K562 (cell line): ENCODE results near the gene NR5A1. TPM values are rescaled to one million over a fixed set of nuclear protein-coding genes. Genes with fewer than 3 reads are reported as not detected.

ENCODE experiments used
- ATAC-seq: fragments of 200-7000 bp; cut with Tn5 transposase; 3 replicates; pipeline ENCODE4 v1.9.1; 2020; ENCODE audit warnings: moderate library complexity
- BruUV-seq: library from RNA; stranded (reverse); fragments of 400-500 nt; replicated peaks from 2 replicates; lab custom pipeline; 2021; lab: Mats Ljungman, UMichigan
- CTCF ChIA-PET: fragments of 300-600 bp; formaldehyde crosslinking; extraction: SDS; loops from one replicate; lab custom pipeline; 2021; ENCODE audit warnings: low intra/inter-chr PET ratio; lab: Yijun Ruan, JAX
- POLR2A ChIA-PET: fragments of 300-600, 350-650 bp; sonication (Branson Sonifier 250); formaldehyde crosslinking; extraction: SDS; loops from one replicate; lab custom pipeline; 2021; ENCODE audit warnings: antibody characterized with exemption, inconsistent platforms; lab: Yijun Ruan, JAX
- DNase-seq, 4 experiments: peaks; one replicate each; pipeline versions ENCODE4 v3.0.0 to v3.0.0-alpha.2; 2011 to 2018; ENCODE audit warnings: low spot score in 3 of 4, mixed read lengths in 3 of 4; ENCODE audit errors: extremely low read depth in 1 of 4
- FAIRE-seq: peaks from 2 replicates; lab custom pipeline; 2011; peaks lifted over from hg19 to GRCh38; lab: Jason Lieb, UNC
- H2AFZ ChIP-seq: 2 replicates; pipeline ENCODE4 v1.6.0; 2011; ENCODE audit warnings: low read depth, low read length, control low read depth, inconsistent platforms
- H3K27ac ChIP-seq: fragments of 200-600 bp; 3 replicates; pipeline ENCODE4 v1.8.0; 2011; ENCODE audit warnings: low read depth, mild to moderate bottlenecking, control low read depth, inconsistent platforms, low read length, moderate library complexity, mixed read lengths; ENCODE audit errors: extremely low read depth
- H3K27me3 ChIP-seq, 2 experiments: fragments of 300-600 bp in 1 of 2; 2 replicates in 1 of 2; 3 replicates in 1 of 2; pipeline versions ENCODE4 v1.6.0 to v1.8.0; 2011; ENCODE audit warnings: inconsistent platforms in 2 of 2, low read length in 2 of 2, mild to moderate bottlenecking in 1 of 2, mixed read lengths in 1 of 2, moderate library complexity in 1 of 2; ENCODE audit not compliant: control insufficient read depth in 2 of 2, insufficient read depth in 2 of 2
- H3K36me3 ChIP-seq: fragments of 300-600 bp; 3 replicates; pipeline ENCODE4 v1.8.0; 2011; ENCODE audit warnings: mild to moderate bottlenecking, low read length, inconsistent platforms; ENCODE audit not compliant: control insufficient read depth, insufficient read depth
- H3K4me1 ChIP-seq, 2 experiments: fragments of 200-600 bp in 1 of 2; replicated peaks in 1 of 2; 2 replicates in 1 of 2; 3 replicates in 1 of 2; pipeline versions ENCODE4 v1.5.1 to v1.8.0; 2011; ENCODE audit warnings: inconsistent platforms in 2 of 2, low read length in 2 of 2, mild to moderate bottlenecking in 1 of 2, mixed read lengths in 1 of 2, moderate library complexity in 1 of 2; ENCODE audit not compliant: control insufficient read depth in 2 of 2, insufficient read depth in 2 of 2
- H3K4me2 ChIP-seq: 2 replicates; pipeline ENCODE4 v1.6.1; 2011; ENCODE audit warnings: low read length, control low read depth, inconsistent platforms, mixed read lengths; ENCODE audit not compliant: insufficient read depth
- H3K4me3 ChIP-seq: fragments of 200-600 bp; sonication (generic), shearing (Covaris generic); 2 replicates; pipeline ENCODE4 v1.5.1; 2016; ENCODE audit warnings: control low read depth, inconsistent platforms
- H3K79me2 ChIP-seq: fragments of 200-600 bp; 3 replicates; pipeline ENCODE4 v1.8.0; 2011; ENCODE audit warnings: low read length, inconsistent platforms; ENCODE audit not compliant: control insufficient read depth, insufficient read depth
- H3K9ac ChIP-seq, 2 experiments: 2 replicates each; pipeline versions ENCODE4 v1.6.0 to v1.6.1; 2011; ENCODE audit warnings: low read depth in 2 of 2, low read length in 2 of 2, control low read depth in 1 of 2, inconsistent platforms in 1 of 2, mild to moderate bottlenecking in 1 of 2, mixed read lengths in 1 of 2; ENCODE audit not compliant: insufficient read depth in 1 of 2
- H3K9me1 ChIP-seq: one replicate; pipeline ENCODE4 v1.6.0; 2011; ENCODE audit warnings: inconsistent platforms, mild to moderate bottlenecking, low read length, moderate library complexity; ENCODE audit not compliant: control insufficient read depth, insufficient read depth
- H3K9me3 ChIP-seq: replicated peaks from 2 replicates; pipeline ENCODE4 v1.5.1; 2011; ENCODE audit warnings: low read depth, low read length, inconsistent platforms; ENCODE audit not compliant: control insufficient read depth, insufficient read depth
- H4K20me1 ChIP-seq: replicated peaks from 2 replicates; pipeline ENCODE4 v1.6.1; 2011; ENCODE audit warnings: low read length, inconsistent platforms, mixed read lengths; ENCODE audit not compliant: control insufficient read depth, insufficient read depth
- AFF4 ChIP-seq: sonication (generic); formaldehyde crosslinking; IDR thresholded peaks from 2 replicates; pipeline ENCODE4 v1.8.0; 2023; ENCODE audit warnings: mild to moderate bottlenecking, missing genetic modification reagents
- GATA2 ChIP-seq: sonication (generic); formaldehyde crosslinking; IDR thresholded peaks from 2 replicates; pipeline ENCODE4 v1.4.0; 2020; ENCODE audit warnings: mild to moderate bottlenecking, missing genetic modification reagents
- HNRNPK ChIP-seq: fragments of 200-400 bp; formaldehyde crosslinking; IDR thresholded peaks from one replicate; pipeline ENCODE4 v1.6.1; 2018; ENCODE audit warnings: mild to moderate bottlenecking, low read depth, low read length; ENCODE audit not compliant: poor library complexity, severe bottlenecking
- IRF9 ChIP-seq: fragments of 450-650 bp; IDR thresholded peaks from 2 replicates; pipeline ENCODE4 v1.6.1; 2016; ENCODE audit warnings: missing biosample characterization, missing genetic modification characterization
- MEF2A ChIP-seq: IDR thresholded peaks from 2 replicates; pipeline ENCODE4 v1.6.1; 2011; ENCODE audit warnings: low read depth, mild to moderate bottlenecking, low read length, moderate library complexity; ENCODE audit not compliant: control insufficient read depth
- NFIX ChIP-seq: fragments of 250-450 bp; sonication (Bioruptor Pico); IDR thresholded peaks from 2 replicates; pipeline ENCODE4 v1.4.0; 2020; ENCODE audit warnings: low read depth, mild to moderate bottlenecking, moderate library complexity
- PKNOX1 ChIP-seq: fragments of 450-650 bp; IDR thresholded peaks from 2 replicates; pipeline ENCODE4 v1.6.1; 2016
- RAD21 ChIP-seq, 2 experiments: fragments of 250-450 bp in 1 of 2; fragments of 450-650 bp in 1 of 2; sonication (Bioruptor Pico) in 1 of 2; formaldehyde crosslinking in 1 of 2; IDR thresholded peaks in 1 of 2; conservative IDR thresholded peaks in 1 of 2; 2 replicates each; pipeline versions ENCODE4 v1.4.0 to v1.8.0; 2020 to 2022; ENCODE audit warnings: mild to moderate bottlenecking in 2 of 2, moderate library complexity in 1 of 2
- RFX7 ChIP-seq: fragments of 250-450 bp; sonication (Bioruptor Pico); IDR thresholded peaks from 2 replicates; pipeline ENCODE4 v1.5.1; 2021; ENCODE audit warnings: mild to moderate bottlenecking
- TARDBP ChIP-seq: fragments of 450-650 bp; IDR thresholded peaks from 2 replicates; pipeline ENCODE4 v1.6.1; 2016
- ZBTB8A ChIP-seq: fragments of 450-650 bp; IDR thresholded peaks from 2 replicates; pipeline ENCODE4 v1.6.1; 2018; ENCODE audit warnings: mild to moderate bottlenecking, moderate library complexity; ENCODE audit not compliant: partially characterized antibody
- ZNF143 ChIP-seq: sonication (generic); formaldehyde crosslinking; IDR thresholded peaks from 2 replicates; pipeline ENCODE4 v1.9.0; 2022; ENCODE audit warnings: mild to moderate bottlenecking, missing genetic modification reagents
- WGBS: fragments of 100-300 bp; shearing (Covaris generic); methylation state at CpG from one replicate; pipeline ENCODE4 v1.1.6; 2016; ENCODE audit warnings: low coverage, mixed read lengths; ENCODE audit not compliant: insufficient coverage; ENCODE audit errors: missing lambda C conversion rate; 5-methylcytosine and 5-hydroxymethylcytosine counted together
- in situ Hi-C: fragments of 300-500 bp; cut with MboI; formaldehyde crosslinking; loops from 4 replicates; pipeline ENCODE4 v1.15.0; 2018; ENCODE audit warnings: inconsistent platforms, mixed read lengths
- intact Hi-C: fragments of 100-400 bp; cut with micrococcal nuclease; formaldehyde crosslinking; loops from 2 replicates; pipeline ENCODE4 v1.14.2; 2022
- polyA plus RNA-seq, 8 experiments: library from polyadenylated mRNA; depleted of rRNA in 4 of 8; stranded (reverse) in 5 of 8; unstranded in 3 of 8; fragments of >200 nt; fragmentation: Nextera tagmentation in 2 of 8; fragmentation: Illumina TruSeq in 1 of 8; extraction: Ambion mirVana in 2 of 8; extraction: Trizol in 1 of 8; gene quantifications; 2 replicates each; pipeline versions ENCODE4 v1.2.1 to v1.2.3, GENCODE V29; 2011 to 2014; ENCODE audit warnings: inconsistent platforms in 1 of 8, missing spikeins in 1 of 8
- total RNA-seq, 7 experiments: library from RNA; depleted of rRNA in 6 of 7; stranded (reverse); fragments of >200 nt in 6 of 7; fragmentation: Illumina TruSeq in 2 of 7; extraction: Trizol in 2 of 7; gene quantifications; 2 replicates each; pipeline versions ENCODE4 v1.2.1 to v1.2.3, GENCODE V29; 2011 to 2021; ENCODE audit warnings: low replicate concordance in 1 of 7
- TF ChIP-seq, protein P1 (sequence below): fragments of 250-450 bp; sonication (Bioruptor Pico); IDR thresholded peaks from 2 replicates; pipeline ENCODE4 v1.9.0; 2021; ENCODE audit warnings: mild to moderate bottlenecking, inconsistent platforms

The NR5A1 gene
- total and polyA plus RNA-seq, 9 of the 15 experiments (the other 6 are each of a cell fraction or from before 2014, with no cell fraction given), result 0.11 to 0.32 (median 0.20) TPM; not detected in 6

DNA sequence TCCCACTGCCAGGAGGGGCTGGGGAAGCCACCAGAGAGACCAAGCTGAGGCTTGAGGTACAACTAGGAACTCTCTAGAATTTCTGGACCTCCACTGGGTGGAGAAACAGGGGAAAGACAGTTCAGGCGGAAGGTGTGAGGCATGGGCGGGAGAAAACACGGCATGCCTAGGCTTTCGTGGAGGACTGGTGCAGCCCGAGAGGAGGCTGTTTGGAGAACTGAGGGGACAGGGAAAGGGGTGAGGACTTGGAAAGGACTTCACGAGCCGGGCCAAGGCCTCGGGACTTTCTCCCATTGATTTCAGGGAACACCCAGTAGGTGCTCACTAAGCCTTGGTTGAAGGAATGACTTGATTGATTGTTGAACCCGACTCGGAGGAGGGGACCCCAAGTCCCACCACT lies 66.4 kb downstream of the NR5A1 start:
- no peaks in the 10 kb centered on the region for H3K9me1 ChIP-seq
- FAIRE-seq, result no peak
- no TSS peak for BruUV-seq
- no peak overlapping the region for H3K27ac ChIP-seq
- H3K9me3 ChIP-seq, result no peaks in the 10 kb centered on the region
- in situ Hi-C loops (no loop called here), intact Hi-C loops (no loop called here)
- ChIA-PET POLR2A (interaction anchor here (0.5 to 0.6 kb wide), 3 partner anchors 9 to 167 kb away, joined by 3 to 4 read pairs (median 3); no protein-coding TSS in a partner anchor), CTCF (no interaction called here)
- no peak overlapping the region for H3K4me2 ChIP-seq
- H3K9ac ChIP-seq, result no peak overlapping the region
- DNase-seq, result no peak
- no peaks in the 10 kb centered on the region; the same call in 1 of the 2 replicates for H4K20me1 ChIP-seq
- no peaks in the 10 kb centered on the region for H3K79me2 ChIP-seq
- H3K4me1 ChIP-seq, result peaks cover 0 to 5% of the 10 kb centered on the region in 2 experiments; a peak in 2 of 5 replicates
- no peak for ATAC-seq
- no peak overlapping the region for H3K4me3 ChIP-seq
- peaks cover 14 to 44% of the 10 kb centered on the region in 2 experiments; a peak in 4 of 5 replicates for H3K27me3 ChIP-seq
- H3K36me3 ChIP-seq, result no peaks in the 10 kb centered on the region
- WGBS, result 18% methylated on average over 10 of the region's 10 CpGs
- no peak overlapping the region for H2AFZ ChIP-seq
- TF ChIP-seq ZNF143 (CRISPR knock-in tag) (no peak), GATA2 (CRISPR knock-in tag) (no peak), HNRNPK (no peak), TARDBP (no peak), RAD21 (CRISPR knock-in tag; conservative IDR thresholded peaks at IDR 0.05 in 1 of 2, IDR thresholded peaks at IDR 0.05 in 1 of 2) (no peak), PKNOX1 (no peak), ZBTB8A (no peak), IRF9 (tag) (no peak), MEF2A (no peak), NFIX (no peak), AFF4 (CRISPR knock-in tag) (no peak), RFX7 (no peak)
- TF ChIP-seq, protein P1, sequence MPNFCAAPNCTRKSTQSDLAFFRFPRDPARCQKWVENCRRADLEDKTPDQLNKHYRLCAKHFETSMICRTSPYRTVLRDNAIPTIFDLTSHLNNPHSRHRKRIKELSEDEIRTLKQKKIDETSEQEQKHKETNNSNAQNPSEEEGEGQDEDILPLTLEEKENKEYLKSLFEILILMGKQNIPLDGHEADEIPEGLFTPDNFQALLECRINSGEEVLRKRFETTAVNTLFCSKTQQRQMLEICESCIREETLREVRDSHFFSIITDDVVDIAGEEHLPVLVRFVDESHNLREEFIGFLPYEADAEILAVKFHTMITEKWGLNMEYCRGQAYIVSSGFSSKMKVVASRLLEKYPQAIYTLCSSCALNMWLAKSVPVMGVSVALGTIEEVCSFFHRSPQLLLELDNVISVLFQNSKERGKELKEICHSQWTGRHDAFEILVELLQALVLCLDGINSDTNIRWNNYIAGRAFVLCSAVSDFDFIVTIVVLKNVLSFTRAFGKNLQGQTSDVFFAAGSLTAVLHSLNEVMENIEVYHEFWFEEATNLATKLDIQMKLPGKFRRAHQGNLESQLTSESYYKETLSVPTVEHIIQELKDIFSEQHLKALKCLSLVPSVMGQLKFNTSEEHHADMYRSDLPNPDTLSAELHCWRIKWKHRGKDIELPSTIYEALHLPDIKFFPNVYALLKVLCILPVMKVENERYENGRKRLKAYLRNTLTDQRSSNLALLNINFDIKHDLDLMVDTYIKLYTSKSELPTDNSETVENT (CRISPR knock-in tag), result no peak
